GM23248 (cell line): Measurements from ENCODE around the gene GFOD1. TPM values are rescaled to one million over a fixed set of nuclear protein-coding genes. Genes with fewer than 3 reads are reported as not detected.

Experiments
- DNase-seq: peaks from one replicate; pipeline ENCODE4 v3.0.0-alpha.2; 2015
- H2AFZ ChIP-seq: fragments of 200-600 bp; sonication (generic); 2 replicates; pipeline ENCODE4 v1.6.1; 2016; ENCODE audit warnings: antibody characterized with exemption
- H3F3A ChIP-seq: fragments of 200-600 bp; sonication (generic); 2 replicates; pipeline ENCODE4 v1.6.1; 2016; ENCODE audit warnings: mild to moderate bottlenecking, antibody characterized with exemption, mixed run types; ENCODE audit not compliant: insufficient read depth
- H3K27ac ChIP-seq: fragments of 200-600 bp; sonication (generic); 2 replicates; pipeline ENCODE4 v1.5.1; 2016; ENCODE audit warnings: mild to moderate bottlenecking
- H3K27me3 ChIP-seq: fragments of 200-600 bp; sonication (generic); replicated peaks from 2 replicates; pipeline ENCODE4 v1.6.1; 2016; ENCODE audit warnings: mild to moderate bottlenecking; ENCODE audit not compliant: insufficient read depth
- H3K36me3 ChIP-seq: fragments of 200-600 bp; sonication (generic); 2 replicates; pipeline ENCODE4 v1.6.1; 2016; ENCODE audit warnings: low read depth, mild to moderate bottlenecking
- H3K4me1 ChIP-seq: fragments of 200-600 bp; sonication (generic); 2 replicates; pipeline ENCODE4 v1.6.1; 2016; ENCODE audit warnings: mild to moderate bottlenecking; ENCODE audit not compliant: insufficient read depth
- H3K4me2 ChIP-seq: fragments of 200-600 bp; sonication (generic); one replicate; pipeline ENCODE4 v1.6.1; 2016; ENCODE audit warnings: mild to moderate bottlenecking; ENCODE audit not compliant: unreplicated experiment
- H3K4me3 ChIP-seq: fragments of 200-600 bp; sonication (generic); 2 replicates; pipeline ENCODE4 v1.5.1; 2016; ENCODE audit warnings: mild to moderate bottlenecking
- H3K79me2 ChIP-seq: fragments of 200-600 bp; sonication (generic); 2 replicates; pipeline ENCODE4 v1.6.1; 2016; ENCODE audit warnings: mild to moderate bottlenecking; ENCODE audit not compliant: insufficient read depth
- H3K9ac ChIP-seq: fragments of 200-600 bp; sonication (generic); 2 replicates; pipeline ENCODE4 v1.6.1; 2016; ENCODE audit warnings: mild to moderate bottlenecking
- H3K9me2 ChIP-seq: fragments of 200-600 bp; sonication (generic); 2 replicates; pipeline ENCODE4 v1.6.1; 2016; ENCODE audit warnings: mixed run types, mild to moderate bottlenecking, moderate library complexity; ENCODE audit not compliant: insufficient read depth
- H3K9me3 ChIP-seq: fragments of 200-600 bp; sonication (generic); one replicate; pipeline ENCODE4 v1.6.1; 2017; ENCODE audit warnings: low read depth
- H4K20me1 ChIP-seq: fragments of 200-600 bp; sonication (generic); 2 replicates; pipeline ENCODE4 v1.6.0; 2016; ENCODE audit not compliant: insufficient read depth
- EZH2 ChIP-seq: fragments of 200-600 bp; sonication (generic); IDR thresholded peaks from 2 replicates; pipeline ENCODE4 v1.6.1; 2018; ENCODE audit warnings: antibody characterized with exemption, mild to moderate bottlenecking; ENCODE audit not compliant: insufficient read depth, poor library complexity, severe bottlenecking
- EZH2phosphoT487 ChIP-seq: fragments of 200-600 bp; sonication (generic); IDR thresholded peaks from 2 replicates; pipeline ENCODE4 v1.6.1; 2018; ENCODE audit warnings: antibody characterized with exemption, moderate library complexity, mild to moderate bottlenecking, low read depth; ENCODE audit not compliant: insufficient read depth
- WGBS, 2 experiments: methylation state at CpG; one replicate each; pipeline ENCODE4 v1.1.6; 2015 to 2017; ENCODE audit warnings: low lambda C conversion rate in 2 of 2, low coverage in 1 of 2; ENCODE audit errors: missing lambda C conversion rate in 2 of 2; 5-methylcytosine and 5-hydroxymethylcytosine counted together
- in situ Hi-C: fragments of 300-500 bp; cut with MboI; formaldehyde crosslinking; loops from 2 replicates; pipeline ENCODE4 v1.15.0; 2020
- polyA plus RNA-seq: library from polyadenylated mRNA; unstranded; fragments of >200 nt; fragmentation: Nextera tagmentation; extraction: Ambion mirVana; gene quantifications from 2 replicates; pipeline ENCODE4 v1.2.1, GENCODE V29; 2016
- total RNA-seq: library from RNA; depleted of rRNA; stranded (reverse); fragments of >200 nt; shearing (Covaris generic); gene quantifications from 2 replicates; pipeline ENCODE4 v1.2.3, GENCODE V29; 2014

Gene GFOD1
- total and polyA plus RNA-seq, 2 experiments from 2014 or later: 0.84 to 0.97 TPM

GRCh38 chr6:13375360-13375878 lies 112.0 kb downstream of the GFOD1 start:
- DNase-seq: no peak
- Histone ChIP-seq H3K36me3 (no peaks in the 10 kb centered on the region), H3K27ac (no peak overlapping the region), H3F3A (no peaks in the 10 kb centered on the region), H3K27me3 (no peaks in the 10 kb centered on the region), H3K9ac (no peak overlapping the region), H3K79me2 (no peaks in the 10 kb centered on the region), H3K4me1 (no peaks in the 10 kb centered on the region), H3K9me2 (no peaks in the 10 kb centered on the region), H3K4me2 (no peak overlapping the region), H2AFZ (no peak overlapping the region), H3K9me3 (no peaks in the 10 kb centered on the region), H4K20me1 (no peaks in the 10 kb centered on the region), H3K4me3 (no peak overlapping the region)
- in situ Hi-C loops: no loop called here
- WGBS, 2 experiments: 73 to 82% methylated on average over 9 of the region's 9 CpGs
- TF ChIP-seq EZH2phosphoT487 (no peak), EZH2 (no peak)

GRCh38 chr6:13373919-13374318 lies 113.5 kb downstream of the GFOD1 start:
- Histone ChIP-seq H4K20me1 (no peaks in the 10 kb centered on the region), H3K4me1 (peaks cover 2% of the 10 kb centered on the region), H3K79me2 (no peaks in the 10 kb centered on the region), H3K9me2 (no peaks in the 10 kb centered on the region), H3K4me2 (no peak overlapping the region), H3K4me3 (no peak overlapping the region), H2AFZ (no peak overlapping the region), H3K27ac (no peak overlapping the region), H3K36me3 (no peaks in the 10 kb centered on the region), H3K9me3 (no peaks in the 10 kb centered on the region), H3K9ac (no peak overlapping the region), H3F3A (no peaks in the 10 kb centered on the region), H3K27me3 (no peaks in the 10 kb centered on the region)
- WGBS, 2 experiments: 88% methylated on average over 1 of the region's 1 CpG
- in situ Hi-C loops: no loop called here
- no peak for DNase-seq
- TF ChIP-seq EZH2 (no peak), EZH2phosphoT487 (no peak)

GRCh38 chr6:13373488-13373886 lies 113.9 kb downstream of the GFOD1 start:
- Histone ChIP-seq H3K4me3 (no peak overlapping the region), H3K27ac (no peak overlapping the region), H3K79me2 (no peaks in the 10 kb centered on the region), H4K20me1 (no peaks in the 10 kb centered on the region), H3K9me2 (no peaks in the 10 kb centered on the region), H3F3A (no peaks in the 10 kb centered on the region), H3K9me3 (no peaks in the 10 kb centered on the region), H2AFZ (no peak overlapping the region), H3K4me1 (peaks cover 6% of the 10 kb centered on the region), H3K36me3 (no peaks in the 10 kb centered on the region), H3K27me3 (no peaks in the 10 kb centered on the region), H3K4me2 (no peak overlapping the region), H3K9ac (no peak overlapping the region)
- WGBS, 2 experiments: 92 to 100% methylated on average over 1 of the region's 1 CpG
- TF ChIP-seq EZH2phosphoT487: no peak
- no peak for TF ChIP-seq EZH2
- in situ Hi-C loops: no loop called here
- DNase-seq: peak; percentile 11

GRCh38 chr6:13372688-13373487 lies 114.5 kb downstream of the GFOD1 start:
- Histone ChIP-seq H3K27ac (no peak overlapping the region), H2AFZ (no peak overlapping the region), H3K9me3 (no peaks in the 10 kb centered on the region), H3K9ac (no peak overlapping the region), H3K9me2 (no peaks in the 10 kb centered on the region), H3F3A (no peaks in the 10 kb centered on the region), H3K4me2 (no peak overlapping the region), H3K79me2 (no peaks in the 10 kb centered on the region), H3K27me3 (no peaks in the 10 kb centered on the region), H3K4me1 (peaks cover 10% of the 10 kb centered on the region), H3K36me3 (no peaks in the 10 kb centered on the region), H4K20me1 (no peaks in the 10 kb centered on the region), H3K4me3 (no peak overlapping the region)
- TF ChIP-seq EZH2phosphoT487: no peak
- TF ChIP-seq EZH2: no peak
- no peak for DNase-seq
- in situ Hi-C loops: no loop called here
- WGBS, 2 experiments: 75% methylated on average over 9 of the region's 9 CpGs
